Heart left ventricle (tissue), 16 donors: ENCODE measurements around the gene XYLT1. TPM values are rescaled to one million over a fixed set of nuclear protein-coding genes. Genes with fewer than 3 reads are reported as not detected.

Experiments
- ATAC-seq, 4 donors: fragments of 200-7000 bp; cut with Tn5 transposase; one replicate each; pipeline ENCODE4 v1.9.1; 2020 to 2022; ENCODE audit warnings: moderate library complexity in 4 of 4, mild to moderate bottlenecking in 3 of 4, moderate number of reproducible peaks in 1 of 4
- DNase-seq, 5 donors: peaks; one replicate each; pipeline ENCODE4 v3.0.0-alpha.2; 2020
- H3K27ac ChIP-seq, 12 donors: fragments of 200-600 bp; sonication (generic) in 4 of 12; one replicate each; pipeline versions ENCODE4 v1.5.0 to v1.8.0; 2016 to 2022; ENCODE audit warnings: mild to moderate bottlenecking in 2 of 12
- H3K27me3 ChIP-seq, 9 donors: fragments of 200-600 bp; sonication (generic) in 2 of 9; one replicate each; pipeline versions ENCODE4 v1.5.1 to v1.8.0; 2016 to 2022; ENCODE audit warnings: mild to moderate bottlenecking in 3 of 9
- H3K36me3 ChIP-seq, 9 donors: fragments of 200-600 bp; sonication (generic) in 2 of 9; one replicate each; pipeline versions ENCODE4 v1.5.0 to v1.8.0; 2018 to 2022; ENCODE audit warnings: mild to moderate bottlenecking in 2 of 9
- H3K4me1 ChIP-seq, 12 donors: fragments of 200-600 bp; sonication (generic) in 4 of 12; one replicate each; pipeline versions ENCODE4 v1.5.0 to v1.8.0; 2016 to 2022; ENCODE audit warnings: mild to moderate bottlenecking in 3 of 12
- H3K4me3 ChIP-seq, 12 donors: fragments of 200-600 bp; sonication (generic) in 4 of 12; one replicate each; pipeline versions ENCODE4 v1.5.0 to v1.8.0; 2017 to 2022; ENCODE audit warnings: mild to moderate bottlenecking in 9 of 12, moderate library complexity in 4 of 12
- H3K9me3 ChIP-seq, 12 donors: fragments of 200-600 bp; sonication (generic) in 4 of 12; one replicate each; pipeline versions ENCODE4 v1.5.0 to v1.8.0; 2016 to 2022; ENCODE audit warnings: mild to moderate bottlenecking in 1 of 12
- CTCF ChIP-seq, 12 donors: fragments of 200-600 bp; sonication (generic) in 4 of 12; IDR thresholded peaks; one replicate each; pipeline versions ENCODE4 v1.5.0 to v1.8.0; 2018 to 2022; ENCODE audit warnings: antibody characterized with exemption in 12 of 12, mild to moderate bottlenecking in 5 of 12
- POLR2A ChIP-seq, 2 donors: fragments of 450-650 bp; IDR thresholded peaks; one replicate each; pipeline ENCODE4 v1.6.1; 2017; ENCODE audit warnings: antibody characterized with exemption in 2 of 2, mild to moderate bottlenecking in 2 of 2, moderate library complexity in 2 of 2
- WGBS, 4 donors: extraction: QIAGEN DNeasy Blood & Tissue Kit in 2 of 4; methylation state at CpG; one replicate each; pipeline versions ENCODE4 v1.1.5 to v1.1.7; 2013 to 2018; 5-methylcytosine and 5-hydroxymethylcytosine counted together
- intact Hi-C, 10 donors: fragments of 100-400 bp; cut with DNase I; formaldehyde crosslinking; loops; one replicate each; pipeline versions ENCODE4 v1.11.1 to v1.14.2; 2022
- polyA plus RNA-seq, 2 donors: library from polyadenylated mRNA; stranded (reverse); fragments of 200-250 nt; gene quantifications; one replicate each; pipeline ENCODE4 v1.2.3, GENCODE V29; 2013
- total RNA-seq, 9 donors: library from RNA; depleted of rRNA in 2 of 9; stranded (reverse); fragments of >200 nt in 2 of 9; fragmentation: NEBNext Ultra II Directional in 3 of 9; extraction: Animal tissue kit (Norgen Biotek cat#: 25700) in 3 of 9; gene quantifications; one replicate each; pipeline versions ENCODE4 v1.1.0 to v1.2.4, GENCODE V29; 2016 to 2023
- donor health status: ischemic (EF 13 %, LVEDD 7.1; RV severe dilation, severe dysfunction).
- donor health status: healthy with polysubstance abuse.
- donor health status: DM: no; HTN: yes; CAD: no.
- donor health status: DM: no; HTN: no; CAD: no.
- donor health status: ischemic (EF 25% LVEDD 6.9; RV normal size, moderate dysfunction).
- donor health status: ischemic (EF 25% LVEDD 5.7; RV mildly dilated, moderate dysfunction).
- donor health status: healthy.
- donor health status: DM: yes; HTN: yes; CAD: no.
- donor health status: ischemic (EF 35%, LVEDD 5.7; RV mildly dilated, moderate dysfunction).
- donor health status: nonischemic (EF 11% LVEDD 7.7; RV severe dilation, severe dysfunction).
- donor health status: DM: yes; HTN: yes; CAD: no.
- donor health status: PGD.
- donor health status: ischemic (EF 29% LVEDD 5.4; RV normal size, mild dysfunction).
- donor health status: nonischemic (EF 23%, LVEDD 6.1; RV moderate dilation, normal function).

XYLT1 gene
- total and polyA plus RNA-seq, 11 donors: 0.46 to 12.3 (median 2.4) TPM

DNA sequence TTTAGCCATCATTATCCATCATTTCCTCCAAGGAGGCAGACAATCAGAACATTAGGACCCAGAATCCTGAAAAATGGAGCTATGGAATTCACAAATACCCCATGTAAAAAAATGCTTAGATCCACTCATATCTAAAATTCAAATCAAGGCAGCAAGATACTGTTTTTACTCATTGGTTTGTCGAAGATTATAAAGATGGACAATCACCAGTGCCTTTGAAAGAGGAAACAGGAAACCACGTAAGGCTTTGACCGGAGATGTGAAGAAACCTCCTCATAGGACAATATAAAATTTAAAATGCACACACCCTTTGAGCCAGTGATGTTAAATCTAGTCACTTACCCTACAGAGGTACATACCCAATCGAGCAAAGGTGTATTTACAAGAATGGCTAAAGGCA is 130.0 kb downstream of the XYLT1 start:
- DNase-seq: no peak
- TF ChIP-seq CTCF (IDR thresholded peaks at IDR 0.05) (no peak), POLR2A (IDR thresholded peaks at IDR 0.05) (no peak)
- H3K4me1 ChIP-seq: peaks cover 0 to 57% (median 12%) of the 10 kb centered on the region in 12 donors
- H3K4me3 ChIP-seq: no peak overlapping the region
- no peaks in the 10 kb centered on the region for H3K9me3 ChIP-seq
- ATAC-seq: no peak
- WGBS, 4 donors: 66 to 79% (median 69%) methylated on average over 4 of the region's 4 CpGs
- H3K27me3 ChIP-seq: no peaks in the 10 kb centered on the region
- H3K36me3 ChIP-seq: no peaks in the 10 kb centered on the region
- H3K27ac ChIP-seq: peak overlapping the region in 1 of 12 donors; percentile 80
- intact Hi-C loops: loop anchor here in 2 of 10 donors (10.0 kb wide), 4 partner anchors 46 to 476 kb away; no protein-coding TSS in a partner anchor

DNA sequence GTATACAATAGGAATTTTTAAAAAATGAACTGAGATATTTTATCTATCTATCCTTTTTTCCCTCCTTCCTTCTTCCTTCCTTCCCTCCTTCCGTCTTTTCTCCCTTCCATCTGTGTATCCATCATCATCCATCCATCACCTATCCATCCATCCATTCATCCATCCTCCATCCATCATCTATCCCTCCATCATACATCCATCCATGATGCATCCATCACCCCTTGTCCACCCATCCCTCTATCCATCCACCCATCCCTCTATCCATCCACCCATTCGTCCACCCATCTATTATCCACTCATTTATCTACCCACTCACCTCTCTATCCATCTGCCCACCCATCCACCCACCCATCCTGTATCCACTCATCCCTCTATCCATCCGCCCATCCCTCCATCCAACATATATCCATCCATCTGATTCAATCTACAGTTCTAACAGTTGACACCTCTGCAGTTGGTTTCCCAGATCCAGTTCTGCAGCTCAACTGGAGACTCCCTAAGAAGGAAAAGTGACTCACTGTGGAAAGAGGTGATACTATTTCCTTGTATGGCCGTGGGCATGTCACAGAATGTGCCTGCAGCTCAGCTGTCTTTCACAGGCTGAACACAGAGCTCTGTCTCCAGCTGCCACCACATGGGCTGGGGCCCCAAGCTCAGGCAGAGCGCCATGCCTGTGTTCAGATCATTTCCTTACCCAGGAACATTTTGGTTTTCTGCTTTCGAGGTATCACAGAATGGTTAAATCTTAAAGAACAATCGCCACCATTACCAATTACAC is 130.8 kb downstream of the XYLT1 start:
- WGBS, 4 donors: 68 to 89% (median 82%) methylated on average over 7 of the region's 7 CpGs
- H3K9me3 ChIP-seq: no peaks in the 10 kb centered on the region
- no peak for TF ChIP-seq CTCF (IDR thresholded peaks at IDR 0.05)
- TF ChIP-seq POLR2A (IDR thresholded peaks at IDR 0.05): no peak
- H3K4me3 ChIP-seq: no peak overlapping the region
- H3K36me3 ChIP-seq: no peaks in the 10 kb centered on the region
- no peaks in the 10 kb centered on the region for H3K27me3 ChIP-seq
- H3K27ac ChIP-seq: peak overlapping the region in 1 of 12 donors; percentile 80
- peak in 3 of 4 donors; percentile 34 to 70 (median 65) for ATAC-seq
- H3K4me1 ChIP-seq: peaks cover 0 to 49% (median 5%) of the 10 kb centered on the region in 12 donors
- intact Hi-C loops: loop anchor here in 2 of 10 donors (10.0 kb wide), 4 partner anchors 45 to 475 kb away; no protein-coding TSS in a partner anchor
- no peak for DNase-seq

GRCh38 chr16:17338244-17338643 is 132.5 kb downstream of the XYLT1 start:
- no peak for DNase-seq
- intact Hi-C loops: no loop called here
- H3K36me3 ChIP-seq: no peaks in the 10 kb centered on the region
- H3K27ac ChIP-seq: peak overlapping the region in 1 of 12 donors; percentile 80
- no peak for TF ChIP-seq POLR2A (IDR thresholded peaks at IDR 0.05)
- no peak for TF ChIP-seq CTCF (IDR thresholded peaks at IDR 0.05)
- ATAC-seq: no peak
- no peaks in the 10 kb centered on the region for H3K27me3 ChIP-seq
- peaks cover 0 to 35% (median 0%) of the 10 kb centered on the region in 12 donors for H3K4me1 ChIP-seq
- no peaks in the 10 kb centered on the region for H3K9me3 ChIP-seq
- 94 to 97% (median 95%) methylated on average over 7 of the region's 7 CpGs for WGBS, 4 donors
- no peak overlapping the region for H3K4me3 ChIP-seq

DNA sequence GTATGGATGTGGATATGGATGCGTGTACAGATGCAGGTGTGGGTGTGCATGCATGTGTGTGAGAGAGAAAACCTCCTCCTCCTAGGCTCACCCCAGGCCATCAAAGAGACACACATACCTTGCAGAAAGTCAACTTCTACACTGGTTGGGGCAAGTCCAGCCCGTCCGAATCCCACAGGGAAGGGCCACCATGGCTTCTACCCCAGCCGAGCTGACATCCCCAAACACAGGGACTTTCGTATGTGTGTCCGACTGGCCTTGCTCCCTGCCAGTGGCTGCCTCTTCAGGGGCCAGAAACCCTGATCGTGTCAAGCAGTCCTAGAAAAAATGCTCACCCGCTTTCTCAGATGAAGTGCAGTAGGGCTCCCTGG is 134.2 kb downstream of the XYLT1 start:
- H3K27me3 ChIP-seq: no peaks in the 10 kb centered on the region
- H3K4me1 ChIP-seq: peaks cover 0 to 18% (median 0%) of the 10 kb centered on the region in 12 donors
- no peak for DNase-seq
- 81 to 91% (median 88%) methylated on average over 8 of the region's 8 CpGs for WGBS, 4 donors
- no peak overlapping the region for H3K4me3 ChIP-seq
- intact Hi-C loops: no loop called here
- no peaks in the 10 kb centered on the region for H3K36me3 ChIP-seq
- no peak for TF ChIP-seq CTCF (IDR thresholded peaks at IDR 0.05)
- TF ChIP-seq POLR2A (IDR thresholded peaks at IDR 0.05): no peak
- no peaks in the 10 kb centered on the region for H3K9me3 ChIP-seq
- ATAC-seq: no peak
- H3K27ac ChIP-seq: peak overlapping the region in 1 of 12 donors; percentile 80
